Measurements from ENCODE around the gene TXNDC8. TPM values are rescaled to one million over a fixed set of nuclear protein-coding genes. Genes with fewer than 3 reads are reported as not detected.
A peak's percentile ranks its signal among the peaks of the same experiment; 100 is the strongest.

TXNDC8 gene
- total RNA-seq, 6 experiments from 2014 or later: not detected

DNA sequence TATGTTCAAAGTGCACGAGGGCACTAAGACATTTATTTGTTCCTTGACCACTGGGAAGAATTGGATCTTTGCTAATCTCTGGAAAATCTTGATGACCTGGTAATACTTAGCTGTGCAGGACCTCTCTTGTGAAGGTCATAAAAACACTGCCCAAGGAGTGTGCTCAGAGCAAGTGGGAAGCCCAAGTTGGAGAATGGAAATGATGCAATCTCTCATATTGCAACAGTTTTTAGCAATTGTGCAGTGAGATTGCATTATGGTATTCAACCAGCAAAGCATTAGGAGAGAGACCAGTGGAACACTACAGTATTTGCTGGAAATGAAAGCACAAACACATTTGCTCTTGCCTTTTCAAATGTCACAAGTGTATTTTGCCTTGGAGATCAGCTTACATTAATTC is 34.5 kb downstream of the TXNDC8 start:
- H3K9me3 Mint-ChIP-seq: no peaks in the 10 kb centered on the region
- DNase-seq: peak; percentile 4
- H3K27me3 Mint-ChIP-seq (ENCODE audit: insufficient read depth): peaks cover 18% of the 10 kb centered on the region
- H3K36me3 Mint-ChIP-seq (ENCODE audit: low read depth): no peaks in the 10 kb centered on the region
- H3K27ac Mint-ChIP-seq: no peak overlapping the region
- no peak overlapping the region for H3K4me3 Mint-ChIP-seq
- no peaks in the 10 kb centered on the region for H3K4me1 Mint-ChIP-seq (ENCODE audit: low read depth)
- no peak for TF ChIP-seq CTCF (IDR thresholded peaks at IDR 0.05)

- no peaks in the 10 kb centered on the region for H3K9me3 Mint-ChIP-seq
- peaks cover 21% of the 10 kb centered on the region for H3K27me3 Mint-ChIP-seq (ENCODE audit: insufficient read depth)
- H3K4me1 Mint-ChIP-seq (ENCODE audit: low read depth): no peaks in the 10 kb centered on the region
- no peak overlapping the region for H3K4me3 Mint-ChIP-seq
- TF ChIP-seq CTCF (IDR thresholded peaks at IDR 0.05): no peak
- H3K36me3 Mint-ChIP-seq (ENCODE audit: low read depth): no peaks in the 10 kb centered on the region
- no peak overlapping the region for H3K27ac Mint-ChIP-seq
- no peak for DNase-seq
These were observed 39.5 kb downstream of the TXNDC8 start for GRCh38 chr9:110298043-110298605.

DNA sequence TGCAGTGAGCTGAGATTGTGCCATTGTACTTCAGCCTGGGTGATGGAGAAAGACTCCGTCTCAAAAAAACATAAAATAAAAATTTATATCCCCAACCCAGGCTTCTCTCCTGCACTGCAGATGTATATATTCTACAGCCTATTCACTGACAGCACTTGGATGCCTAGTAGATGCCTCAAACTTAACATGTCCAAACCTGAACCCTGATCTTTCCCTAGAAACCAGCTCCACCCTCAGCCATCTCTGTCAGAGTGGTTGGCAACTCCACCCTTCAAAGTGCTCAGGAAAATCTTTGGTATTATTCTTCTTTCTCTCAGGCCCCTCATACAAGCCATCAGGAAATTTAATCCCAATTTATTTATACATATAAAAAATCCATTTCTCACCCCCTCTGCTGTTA is 44.4 kb downstream of the TXNDC8 start:
- Mint-ChIP-seq H3K27ac (no peak overlapping the region), H3K4me3 (no peak overlapping the region), H3K4me1 (ENCODE audit: low read depth) (no peaks in the 10 kb centered on the region), H3K27me3 (ENCODE audit: insufficient read depth) (peaks cover 15% of the 10 kb centered on the region), H3K36me3 (ENCODE audit: low read depth) (no peaks in the 10 kb centered on the region), H3K9me3 (no peaks in the 10 kb centered on the region)
- no peak for TF ChIP-seq CTCF (IDR thresholded peaks at IDR 0.05)
- DNase-seq: no peak

DNA sequence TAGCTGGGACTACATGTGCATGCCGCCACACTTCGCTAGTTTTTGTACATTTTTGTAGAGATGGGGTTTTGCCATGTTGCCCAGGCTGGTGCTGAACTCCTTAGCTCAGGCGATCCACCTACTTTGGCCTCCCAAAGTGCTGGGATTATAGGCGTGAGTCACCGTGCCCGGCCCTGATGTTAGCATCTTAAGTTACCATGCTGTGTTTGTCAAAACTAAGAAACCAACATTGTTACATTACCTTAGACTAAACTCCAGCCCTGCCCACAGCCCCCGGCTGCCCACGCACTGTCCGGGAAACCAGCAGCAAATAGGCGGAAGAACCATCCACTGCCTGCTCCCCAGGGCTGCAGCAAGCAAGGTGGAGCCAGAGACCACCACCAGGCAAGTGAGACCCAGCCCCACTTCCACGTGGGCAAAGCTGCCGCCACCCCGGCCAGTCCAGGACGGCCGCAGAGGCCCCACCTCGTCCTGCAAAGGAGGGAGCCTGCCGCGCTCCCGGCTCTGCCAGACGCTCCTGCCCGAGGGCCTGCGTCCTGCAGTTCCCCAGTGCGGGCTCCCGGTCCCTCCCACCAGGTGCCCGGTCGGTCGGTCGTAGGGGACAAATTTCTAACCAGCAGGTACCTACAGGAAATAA is 45.6 kb downstream of the TXNDC8 start:
- no peaks in the 10 kb centered on the region for H3K4me1 Mint-ChIP-seq (ENCODE audit: low read depth)
- H3K27ac Mint-ChIP-seq: no peak overlapping the region
- no peak for TF ChIP-seq CTCF (IDR thresholded peaks at IDR 0.05)
- no peak for DNase-seq
- no peaks in the 10 kb centered on the region for H3K36me3 Mint-ChIP-seq (ENCODE audit: low read depth)
- H3K27me3 Mint-ChIP-seq (ENCODE audit: insufficient read depth): peaks cover 15% of the 10 kb centered on the region
- no peak overlapping the region for H3K4me3 Mint-ChIP-seq
- H3K9me3 Mint-ChIP-seq: no peaks in the 10 kb centered on the region

- no peak for DNase-seq
- Mint-ChIP-seq H3K4me1 (ENCODE audit: low read depth) (no peaks in the 10 kb centered on the region), H3K27me3 (ENCODE audit: insufficient read depth) (peaks cover 14% of the 10 kb centered on the region), H3K36me3 (ENCODE audit: low read depth) (no peaks in the 10 kb centered on the region), H3K9me3 (no peaks in the 10 kb centered on the region), H3K4me3 (no peak overlapping the region), H3K27ac (no peak overlapping the region)
- TF ChIP-seq CTCF (IDR thresholded peaks at IDR 0.05): no peak
These were observed 47.7 kb downstream of the TXNDC8 start for GRCh38 chr9:110290001-110290400.

Data from HFFc6 (cell line).